NCI-H446 treated with DMSO at 0.1 percent for 48 hours (cell line): ENCODE data around the gene LDHA.
A peak's percentile ranks its signal among the peaks of the same experiment; 100 is the strongest.

Experiments used
- DNase-seq: peaks from one replicate; lab custom pipeline; 2025; lab: John Stamatoyannopoulos, UW

The LDHA gene

DNA sequence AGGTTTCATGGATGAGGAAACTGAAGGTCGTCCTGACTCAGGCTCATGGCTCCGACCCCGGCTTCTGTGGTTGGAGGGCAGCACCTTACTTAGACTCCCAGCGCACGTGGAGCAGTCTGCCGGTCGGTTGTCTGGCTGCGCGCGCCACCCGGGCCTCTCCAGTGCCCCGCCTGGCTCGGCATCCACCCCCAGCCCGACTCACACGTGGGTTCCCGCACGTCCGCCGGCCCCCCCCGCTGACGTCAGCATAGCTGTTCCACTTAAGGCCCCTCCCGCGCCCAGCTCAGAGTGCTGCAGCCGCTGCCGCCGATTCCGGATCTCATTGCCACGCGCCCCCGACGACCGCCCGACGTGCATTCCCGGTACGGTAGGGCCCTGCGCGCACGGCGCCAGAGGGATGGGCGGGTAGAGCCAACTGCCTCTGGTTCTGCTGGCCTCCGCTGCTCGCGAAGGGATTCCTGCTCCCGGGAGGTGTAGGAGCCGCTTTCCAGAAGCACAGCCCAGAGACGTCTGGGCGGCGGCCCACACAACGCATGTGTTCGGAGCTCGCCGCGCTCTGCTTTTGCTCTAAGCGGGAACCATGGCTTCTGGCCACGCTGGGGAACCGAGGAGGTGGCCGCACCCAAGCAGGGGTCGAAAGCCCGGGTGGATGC is at the start of gene LDHA:
LDHA (plus strand) TSS at position 289 of the 653 bp plus-strand sequence. CDS start 2,280 bp downstream, outside the sequence.
- peak; percentile 94 for DNase-seq

DNA sequence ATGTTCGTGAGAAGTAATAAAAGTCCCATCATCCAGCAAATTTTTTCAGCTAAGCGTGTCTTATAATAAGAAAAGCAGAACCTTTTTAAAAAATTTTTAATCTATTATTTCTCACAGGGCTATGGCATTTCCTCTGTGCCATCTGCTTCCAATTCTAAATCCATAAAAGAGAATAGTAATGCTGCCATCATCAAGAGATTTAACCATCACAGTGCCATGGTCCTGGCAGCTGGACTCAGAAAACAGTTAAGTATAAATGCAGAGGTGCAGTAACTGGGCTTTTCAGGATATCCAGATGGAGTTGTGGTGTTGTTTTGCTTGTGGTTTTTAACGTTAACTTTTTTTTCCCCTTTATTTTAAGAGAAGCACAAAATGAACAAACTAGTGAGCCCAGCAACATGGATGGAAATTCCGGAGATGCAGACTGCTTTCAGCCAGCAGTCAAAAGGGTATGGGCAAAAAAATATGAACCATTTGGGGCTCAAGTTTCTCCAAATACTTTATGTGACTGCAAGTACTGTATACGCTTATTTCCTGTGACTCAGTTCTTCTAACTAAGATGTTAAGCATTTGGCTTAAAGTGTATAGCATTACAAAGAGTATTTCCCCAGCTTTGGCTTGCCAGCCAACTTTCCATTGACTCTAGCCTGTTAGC is 46.8 kb upstream of the LDHA start:
- no peak for DNase-seq

DNA sequence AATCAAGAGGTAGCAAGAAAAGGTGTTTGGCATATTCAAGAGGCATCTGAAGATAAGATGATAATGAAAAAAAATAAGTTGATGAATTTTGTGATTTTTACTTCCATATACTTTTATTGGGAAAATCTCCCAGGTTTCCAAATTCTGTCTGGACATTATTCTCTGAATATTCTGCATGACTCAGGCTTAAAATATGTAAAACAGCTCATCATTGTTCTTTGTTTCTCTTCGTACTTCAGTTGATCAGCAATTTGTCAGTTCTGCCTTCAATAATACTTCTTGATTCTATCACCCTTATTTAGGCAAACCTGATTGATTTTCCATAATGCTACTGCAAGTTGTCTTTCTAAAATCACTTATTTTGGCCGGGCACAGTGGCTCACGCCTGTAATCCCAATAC is 41.8 kb upstream of the LDHA start:
- no peak for DNase-seq

DNA sequence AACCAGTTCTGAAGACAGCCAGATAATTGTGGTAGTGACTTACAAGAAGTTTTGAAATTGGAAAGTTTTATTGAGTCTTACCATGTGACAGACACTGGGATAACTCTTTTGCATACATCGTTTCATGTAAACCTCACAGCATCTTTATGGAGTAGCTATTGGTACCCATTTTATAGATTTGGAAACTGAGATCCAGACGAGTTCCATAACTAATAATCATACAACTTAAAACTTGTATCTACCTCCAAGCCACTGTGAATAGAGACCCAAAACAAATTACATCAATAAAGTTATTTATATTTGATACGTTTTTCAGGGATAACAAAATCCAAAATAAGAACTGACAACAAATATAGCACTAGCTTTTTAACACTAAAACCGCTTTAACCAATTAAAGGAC is 35.7 kb upstream of the LDHA start:
- DNase-seq, result no peak

DNA sequence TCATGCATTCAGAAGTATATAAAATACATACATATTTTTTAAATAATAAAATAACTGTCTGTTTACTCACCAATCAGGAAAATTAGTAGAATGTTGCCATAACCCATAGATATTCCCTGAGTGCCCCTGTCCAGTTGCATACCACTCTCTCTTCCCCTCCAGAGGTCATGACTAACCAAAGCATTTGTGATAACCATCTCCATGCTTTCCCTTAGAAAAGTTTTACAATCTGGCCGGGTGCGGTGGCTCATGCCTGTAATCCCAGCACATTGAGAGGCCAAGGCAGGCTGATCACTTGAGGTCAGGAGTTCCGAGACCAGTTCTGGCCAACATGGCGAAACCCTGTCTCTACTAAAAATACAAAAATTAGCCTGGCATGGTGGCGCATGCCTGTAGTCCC is 33.2 kb upstream of the LDHA start:
- no peak for DNase-seq

- no peak for DNase-seq
Measured at GRCh38 chr11:18364495-18365073, 29.8 kb upstream of the LDHA start.

- DNase-seq, result no peak
Measured at GRCh38 chr11:18365741-18366140, 28.6 kb upstream of the LDHA start.

DNA sequence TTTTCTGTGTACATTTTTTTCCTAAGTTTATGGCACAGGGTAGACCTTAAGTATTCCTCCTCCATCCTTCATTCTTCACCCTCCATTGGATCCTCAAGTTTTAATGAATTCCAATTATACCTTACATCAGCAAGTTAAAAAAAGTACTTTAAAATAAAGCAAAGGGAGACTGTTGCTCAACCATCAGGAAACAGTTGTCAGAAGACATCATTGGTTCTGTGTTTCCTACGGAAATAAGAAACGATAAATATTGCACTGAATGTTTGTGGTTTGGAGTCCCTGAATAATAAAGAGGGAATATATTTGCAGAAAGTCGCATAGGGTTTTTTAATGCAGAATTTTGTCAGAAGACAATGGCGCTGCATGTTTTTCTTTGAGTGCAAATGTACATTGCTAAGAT is 28.1 kb upstream of the LDHA start:
- no peak for DNase-seq

GRCh38 chr11:18367431-18367830 is 26.9 kb upstream of the LDHA start:
- no peak for DNase-seq

- no peak for DNase-seq
Measured at GRCh38 chr11:18368221-18368620, 26.1 kb upstream of the LDHA start.

- DNase-seq, result no peak
Measured at GRCh38 chr11:18369398-18369797, 25.0 kb upstream of the LDHA start.

- DNase-seq, result no peak
Measured at GRCh38 chr11:18371279-18371678, 23.1 kb upstream of the LDHA start.

DNA sequence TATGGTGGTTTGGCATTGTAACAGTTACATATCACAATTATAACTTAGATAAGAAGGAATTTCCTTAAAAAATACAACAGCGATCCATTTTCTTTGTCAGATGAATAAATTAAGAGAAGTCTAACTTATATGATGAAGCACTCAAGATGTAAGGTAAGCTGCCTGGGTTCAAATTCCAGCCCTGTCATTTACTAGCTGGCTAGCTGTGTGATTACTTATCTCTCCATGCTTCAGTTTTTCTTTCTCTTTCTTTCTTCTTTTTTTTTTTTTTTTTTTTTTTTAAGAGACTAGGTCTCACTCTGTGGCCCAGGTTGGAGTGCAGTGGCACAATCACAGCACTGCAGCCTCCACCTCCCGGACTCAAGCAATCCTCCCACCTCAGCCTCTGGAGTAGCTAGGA is 22.2 kb upstream of the LDHA start:
- DNase-seq, result no peak

DNA sequence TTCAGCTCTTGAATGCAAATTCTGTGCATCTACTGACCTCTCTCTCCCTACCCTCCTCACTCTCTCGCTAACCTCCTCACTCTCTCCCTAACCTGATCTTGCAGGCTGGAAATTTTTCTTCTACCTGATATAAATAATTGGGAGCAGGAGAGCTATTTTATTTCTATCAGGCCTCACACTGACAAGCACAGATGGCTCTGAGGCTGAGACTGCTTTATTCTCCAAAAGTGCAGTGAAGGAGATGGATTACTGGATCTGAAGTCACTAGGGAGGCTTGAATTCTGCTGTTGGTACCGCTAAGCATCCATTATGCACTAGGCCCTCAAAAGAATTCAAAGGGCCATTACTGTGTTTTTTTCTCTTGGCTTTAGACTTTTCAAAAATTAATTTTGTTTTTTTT is 19.4 kb upstream of the LDHA start:
- no peak for DNase-seq

GRCh38 chr11:18375941-18376340 is 18.4 kb upstream of the LDHA start:
- no peak for DNase-seq

DNA sequence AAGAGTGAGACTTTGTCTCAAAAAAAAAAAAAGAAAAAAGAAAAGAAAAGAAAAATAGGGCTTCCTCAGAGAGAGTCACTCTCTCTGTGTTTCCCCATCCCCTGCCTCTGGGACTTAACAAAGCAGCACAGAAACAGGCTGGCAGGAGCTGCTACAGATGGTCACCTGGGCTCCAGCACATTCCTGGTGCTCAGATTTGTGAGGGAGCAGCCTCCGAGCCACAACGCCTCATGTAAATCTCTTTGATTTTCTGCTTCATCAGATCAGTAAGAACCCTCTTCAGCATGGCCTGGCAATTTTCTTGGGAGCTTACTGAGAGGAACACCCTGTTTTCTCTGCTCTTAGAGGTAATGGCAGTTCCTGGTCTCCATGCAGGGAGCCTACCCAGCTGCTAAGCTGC is 15.2 kb upstream of the LDHA start:
- no peak for DNase-seq

DNA sequence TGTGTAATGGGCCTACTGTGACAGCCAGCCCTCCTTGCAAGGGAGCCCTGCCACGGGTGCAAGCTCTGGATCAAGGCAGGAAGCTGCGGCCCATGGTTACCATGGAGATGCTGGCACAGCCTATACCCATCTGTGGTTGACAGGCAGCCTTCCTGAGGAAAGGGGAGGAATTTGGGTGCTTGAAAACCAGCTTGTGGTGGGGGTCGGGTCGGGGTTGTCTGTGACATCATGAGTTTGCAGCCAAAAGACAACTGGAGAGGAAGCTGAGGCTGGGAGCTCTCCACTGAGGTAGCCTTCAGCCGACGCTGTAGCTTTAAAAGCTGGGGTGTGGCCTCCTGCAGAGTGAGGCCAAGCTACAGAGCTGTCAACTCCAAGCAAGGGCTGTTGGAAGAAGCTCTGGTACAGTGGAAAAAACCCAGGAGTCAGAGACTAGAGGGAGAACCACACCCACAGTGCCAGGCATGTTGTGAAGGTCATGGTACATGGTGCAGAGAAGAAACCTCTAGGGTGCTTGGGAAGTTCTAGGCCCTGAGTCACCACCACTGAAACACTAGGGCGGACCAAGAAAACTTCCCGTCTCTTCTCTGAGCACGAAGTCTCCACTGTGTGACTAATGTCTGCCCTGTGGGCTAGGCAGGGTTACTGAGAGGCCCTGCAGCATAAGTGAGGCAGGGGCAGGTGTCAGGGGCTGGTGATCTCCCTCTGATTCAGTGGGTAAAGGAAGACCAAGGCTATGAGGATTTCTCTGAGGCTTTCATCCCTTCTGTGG is 10.8 kb upstream of the LDHA start:
- DNase-seq, result peak; percentile 63

DNA sequence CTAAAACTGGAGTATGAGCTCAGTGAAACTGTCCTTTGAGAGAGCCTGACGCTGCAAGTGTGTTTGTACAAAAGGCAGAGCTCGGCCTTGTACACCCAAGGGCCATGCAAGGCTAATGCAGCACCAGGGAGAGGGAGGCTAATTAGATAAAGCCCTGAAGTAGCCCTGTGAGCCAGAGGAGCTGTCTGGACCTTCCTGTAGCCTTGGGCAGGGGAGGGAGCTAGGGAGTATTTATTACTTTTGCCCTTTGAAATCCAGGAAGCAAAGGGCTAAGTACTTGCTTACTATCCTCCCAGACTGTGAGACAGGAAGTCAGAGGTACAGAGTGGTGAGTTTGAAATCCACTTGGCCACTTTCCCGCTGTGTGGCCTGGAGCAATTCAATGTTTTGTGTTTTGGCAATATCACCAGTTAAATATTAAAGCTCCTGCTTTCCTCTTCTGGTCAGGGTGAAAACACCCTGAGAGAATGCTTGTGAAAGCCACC is 10.2 kb upstream of the LDHA start:
- no peak for DNase-seq

DNA sequence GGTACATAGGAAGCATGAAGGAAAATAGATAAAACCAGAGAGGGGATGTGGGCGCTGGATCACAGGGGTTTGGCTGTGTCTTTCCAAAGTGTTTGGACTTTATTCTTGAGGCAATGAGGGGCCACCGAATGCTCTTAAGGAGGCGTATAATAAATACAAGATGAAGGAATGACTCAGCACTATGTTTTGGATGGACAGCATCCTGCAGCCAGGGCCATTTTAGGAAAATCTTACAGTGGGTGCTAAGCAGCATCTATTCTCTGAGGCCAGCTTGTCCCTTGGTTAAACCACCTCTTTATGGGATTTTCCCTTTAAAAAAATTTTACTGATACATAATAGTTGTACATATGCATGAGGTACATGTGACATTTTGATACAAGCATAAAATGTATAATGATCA is 4.3 kb upstream of the LDHA start:
- no peak for DNase-seq

GRCh38 chr11:18392434-18393321 is 1.7 kb upstream of the LDHA start:
- no peak for DNase-seq

GRCh38 chr11:18393581-18394274 is 635 bp upstream of the LDHA start:
- DNase-seq, result no peak
